Ovary (tissue), 9 donors: ENCODE results near the gene SLC6A6. TPM values are rescaled to one million over a fixed set of nuclear protein-coding genes. Genes with fewer than 3 reads are reported as not detected.
A peak's percentile ranks its signal among the peaks of the same experiment; 100 is the strongest.

Experiments
- DNase-seq, 5 donors: peaks; one replicate each; pipeline ENCODE4 v3.0.0-alpha.2; 2019 to 2020
- H3K27ac ChIP-seq, 2 donors: fragments of 200-600 bp; one replicate each; pipeline versions ENCODE4 v1.5.1 to v1.8.0; 2019 to 2022
- H3K27me3 ChIP-seq: fragments of 200-600 bp; one replicate; pipeline ENCODE4 v1.8.0; 2022
- H3K36me3 ChIP-seq: fragments of 200-600 bp; sonication (generic); one replicate; pipeline ENCODE4 v1.5.1; 2019
- H3K4me1 ChIP-seq: one replicate; pipeline ENCODE4 v1.8.1; 2013; ENCODE audit warnings: mild to moderate bottlenecking, moderate library complexity; ENCODE audit not compliant: insufficient read depth
- H3K4me3 ChIP-seq: fragments of 200-600 bp; sonication (generic); one replicate; pipeline ENCODE4 v1.5.1; 2017
- H3K9me3 ChIP-seq, 2 donors: fragments of 200-600 bp in 1 of 2; sonication (generic) in 1 of 2; one replicate each; pipeline versions ENCODE4 v1.5.1 to v1.8.1; 2013 to 2019; ENCODE audit warnings: mild to moderate bottlenecking in 1 of 2, moderate library complexity in 1 of 2
- CTCF ChIP-seq, 3 donors: fragments of 450-650 bp in 2 of 3; fragments of 200-600 bp in 1 of 3; IDR thresholded peaks; one replicate each; pipeline versions ENCODE4 v1.5.1 to v1.8.0; 2016 to 2022; ENCODE audit warnings: antibody characterized with exemption in 3 of 3, mild to moderate bottlenecking in 1 of 3
- EP300 ChIP-seq: sonication (generic); formaldehyde crosslinking; IDR thresholded peaks from one replicate; pipeline ENCODE4 v1.6.1; 2017; ENCODE audit warnings: antibody characterized with exemption
- POLR2A ChIP-seq: fragments of 450-650 bp; IDR thresholded peaks from one replicate; pipeline ENCODE4 v1.6.1; 2017; ENCODE audit warnings: antibody characterized with exemption, mild to moderate bottlenecking, moderate library complexity
- WGBS, 3 donors: extraction: QIAGEN DNeasy Blood & Tissue Kit in 1 of 3; methylation state at CpG; one replicate each; pipeline versions ENCODE4 v1.1.5 to v1.1.7; 2013 to 2017; 5-methylcytosine and 5-hydroxymethylcytosine counted together
- intact Hi-C, 4 donors: fragments of 100-400 bp; cut with DNase I; formaldehyde crosslinking; loops; one replicate each; pipeline versions ENCODE4 v1.11.0 to v1.15.1; 2022 to 2023
- polyA plus RNA-seq, 2 donors: library from polyadenylated mRNA; stranded (reverse); fragments of 200-250 nt in 1 of 2; fragments of 350-450 nt in 1 of 2; fragmentation: Illumina TruSeq in 1 of 2; extraction: RNeasy Lipid Tissue Mini Kit (QIAGEN cat#74804) in 1 of 2; gene quantifications; one replicate each; pipeline ENCODE4 v1.2.3, GENCODE V29; 2013 to 2014
- total RNA-seq, 7 donors: library from RNA; depleted of rRNA in 2 of 7; stranded (reverse); fragments of >200 nt in 2 of 7; fragmentation: NEBNext Ultra II Directional in 3 of 7; extraction: Animal tissue kit (Norgen Biotek cat#: 25700) in 3 of 7; gene quantifications; one replicate each; pipeline versions ENCODE4 v1.1.0 to v1.2.4, GENCODE V29; 2016 to 2023
- donor health status: DM: no; HTN: no; CAD: no; lungs with moderate emphysema.
- donor health status: DM: no; HTN: no; CAD: no.
- donor health status: Bipolar disorder and iron deficiency.
- donor health status: DM: yes; HTN: yes; CAD: no.
- donor health status: DM: no; HTN: no; CAD: no.
- donor health status: DM: yes; HTN: yes; CAD: no.

SLC6A6 gene
- total and polyA plus RNA-seq, 9 donors, result 32.5 to 141 (median 80.5) TPM

GRCh38 chr3:14440531-14441239, 38.3 kb downstream of the SLC6A6 start:
- H3K4me1 ChIP-seq, result peaks cover 25% of the 10 kb centered on the region
- H3K9me3 ChIP-seq, result no peaks in the 10 kb centered on the region
- TF ChIP-seq EP300, result no peak
- no peak for TF ChIP-seq CTCF (IDR thresholded peaks at IDR 0.05)
- TF ChIP-seq POLR2A, result no peak
- H3K27me3 ChIP-seq, result no peaks in the 10 kb centered on the region
- intact Hi-C loops, result loop anchor here in 1 of 4 donors (5.0 kb wide), 1 partner anchor 33 kb away; no protein-coding TSS in a partner anchor
- WGBS, 3 donors, result 80 to 87% (median 82%) methylated on average over 11 of the region's 11 CpGs
- DNase-seq, result no peak
- H3K27ac ChIP-seq, result peak overlapping the region in 1 of 2 donors; percentile 33
- no peak overlapping the region for H3K4me3 ChIP-seq
- H3K36me3 ChIP-seq, result no peaks in the 10 kb centered on the region

- Histone ChIP-seq H3K27me3 (no peaks in the 10 kb centered on the region), H3K4me3 (no peak overlapping the region), H3K4me1 (peaks cover 25% of the 10 kb centered on the region), H3K27ac (peak overlapping the region; percentile 16 to 33), H3K9me3 (no peaks in the 10 kb centered on the region), H3K36me3 (no peaks in the 10 kb centered on the region)
- WGBS, 3 donors, result 89 to 95% (median 92%) methylated on average over 18 of the region's 18 CpGs
- intact Hi-C loops, result loop anchor here in 1 of 4 donors (5.0 kb wide), 1 partner anchor 34 kb away; no protein-coding TSS in a partner anchor
- TF ChIP-seq CTCF (IDR thresholded peaks at IDR 0.05), result no peak
- no peak for TF ChIP-seq EP300
- no peak for TF ChIP-seq POLR2A
- DNase-seq, result no peak
These were observed 39.0 kb downstream of the SLC6A6 start for GRCh38 chr3:14441240-14441919.

GRCh38 chr3:14441920-14442300, 39.5 kb downstream of the SLC6A6 start:
- H3K27ac ChIP-seq, result peak overlapping the region in 1 of 2 donors; percentile 16
- H3K27me3 ChIP-seq, result no peaks in the 10 kb centered on the region
- 93 to 94% (median 94%) methylated on average over 6 of the region's 6 CpGs for WGBS, 3 donors
- TF ChIP-seq EP300, result no peak
- TF ChIP-seq CTCF (IDR thresholded peaks at IDR 0.05), result no peak
- no peak for TF ChIP-seq POLR2A
- H3K4me3 ChIP-seq, result no peak overlapping the region
- H3K9me3 ChIP-seq, result no peaks in the 10 kb centered on the region
- H3K4me1 ChIP-seq, result peaks cover 25% of the 10 kb centered on the region
- H3K36me3 ChIP-seq, result no peaks in the 10 kb centered on the region
- intact Hi-C loops, result loop anchor here in 1 of 4 donors (5.0 kb wide), 1 partner anchor 35 kb away; no protein-coding TSS in a partner anchor
- DNase-seq, result no peak

- 95 to 98% (median 96%) methylated on average over 6 of the region's 6 CpGs for WGBS, 3 donors
- no peak for DNase-seq
- no peak for TF ChIP-seq CTCF (IDR thresholded peaks at IDR 0.05)
- no peak for TF ChIP-seq POLR2A
- TF ChIP-seq EP300, result no peak
- Histone ChIP-seq H3K9me3 (no peaks in the 10 kb centered on the region), H3K27me3 (no peaks in the 10 kb centered on the region), H3K36me3 (no peaks in the 10 kb centered on the region), H3K4me1 (peaks cover 13% of the 10 kb centered on the region), H3K4me3 (no peak overlapping the region), H3K27ac (peak overlapping the region in 1 of 2 donors; percentile 11)
- intact Hi-C loops, result loop anchor here in 1 of 4 donors (5.0 kb wide), 1 partner anchor 37 kb away; no protein-coding TSS in a partner anchor
These were observed 42.0 kb downstream of the SLC6A6 start for GRCh38 chr3:14444380-14444779.
